GM21619 (cell line): Measurements from ENCODE around the gene OR5D14.

Source experiments
- ATAC-seq: cut with Tn5 transposase; IDR thresholded peaks from one replicate; pipeline ENCODE4 v1.9.1; 2021; ENCODE audit not compliant: unreplicated experiment

OR5D14 gene

DNA sequence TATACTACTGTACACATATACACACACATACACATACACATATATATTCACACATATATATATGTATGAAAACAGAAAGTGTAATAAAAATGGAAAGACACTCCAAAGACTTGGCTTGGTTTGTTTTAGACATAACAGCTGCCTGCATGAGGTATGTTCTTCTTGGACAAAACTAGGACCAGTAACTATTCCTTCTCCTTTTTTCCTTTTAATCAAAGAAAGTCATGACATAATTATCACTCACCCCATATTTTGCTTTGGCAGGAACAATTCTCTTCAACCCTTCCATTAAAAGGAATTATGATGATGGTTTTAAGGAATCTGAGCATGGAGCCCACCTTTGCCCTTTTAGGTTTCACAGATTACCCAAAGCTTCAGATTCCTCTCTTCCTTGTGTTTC is at the start of gene OR5D14:
Gene OR5D14, plus strand, starts transcription at position 301 of the 400 bp plus-strand sequence. Its CDS starts 0 bp downstream, at position 301.
- ATAC-seq, result no peak

DNA sequence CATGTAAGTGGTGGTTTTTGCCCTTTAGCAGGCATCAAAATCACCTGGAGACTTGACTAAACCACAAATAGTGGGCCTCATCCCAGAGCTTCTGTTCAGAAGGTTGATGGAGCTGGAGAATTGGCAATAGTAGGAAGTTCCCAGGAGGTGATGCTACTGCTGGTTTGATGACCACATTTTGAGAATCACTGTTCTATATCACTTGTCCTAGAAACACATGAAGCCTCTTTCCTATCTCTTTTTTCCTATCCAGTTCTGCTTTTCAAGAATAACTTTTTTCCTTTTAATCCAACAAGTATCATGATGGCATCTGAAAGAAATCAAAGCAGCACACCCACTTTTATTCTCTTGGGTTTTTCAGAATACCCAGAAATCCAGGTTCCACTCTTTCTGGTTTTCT is 22.2 kb upstream of the OR5D14 start, which contains the start of gene OR5D13:
Gene OR5D13, plus strand, starts transcription at position 301 of the 400 bp plus-strand sequence. Its CDS starts 0 bp downstream, at position 301.
- no peak for ATAC-seq

DNA sequence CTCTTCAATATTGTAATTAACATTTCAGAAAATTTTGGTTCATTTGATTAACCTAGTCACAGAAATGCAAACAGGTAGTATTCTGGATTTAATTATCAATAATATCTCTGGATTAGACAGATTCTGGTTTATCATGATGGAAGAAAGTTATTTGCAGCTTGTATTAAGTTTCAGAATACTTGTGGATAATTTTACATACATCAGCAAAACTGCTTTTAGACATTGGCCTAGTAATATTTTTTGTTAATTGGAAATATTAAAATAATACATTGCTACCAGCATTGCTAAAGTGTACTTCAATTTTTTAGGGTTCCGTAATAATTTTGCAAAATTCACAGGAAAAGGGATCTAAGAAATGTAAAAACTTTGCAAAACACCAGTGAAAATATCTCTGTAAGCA is 3.8 kb upstream of the OR5D14 start:
- ATAC-seq, result no peak

DNA sequence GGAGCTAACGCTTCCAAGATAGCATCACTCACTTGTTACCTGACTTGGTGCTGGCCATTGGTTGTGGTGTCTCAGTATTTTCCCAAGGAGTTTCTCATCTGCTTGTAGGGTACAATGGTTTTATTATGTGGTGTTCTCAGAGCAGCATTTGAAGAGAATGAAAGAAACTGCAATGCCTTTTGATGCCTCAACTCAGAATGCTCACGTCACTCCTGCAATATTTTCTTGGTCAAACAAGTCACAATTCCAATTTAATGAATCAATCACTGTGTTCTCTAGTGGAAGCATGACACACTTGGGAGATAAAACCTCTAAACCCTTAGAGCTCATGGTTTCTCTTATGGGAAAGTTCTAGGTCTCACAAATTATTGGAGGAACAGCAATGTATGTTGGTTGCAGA is 2.0 kb upstream of the OR5D14 start:
- no peak for ATAC-seq

DNA sequence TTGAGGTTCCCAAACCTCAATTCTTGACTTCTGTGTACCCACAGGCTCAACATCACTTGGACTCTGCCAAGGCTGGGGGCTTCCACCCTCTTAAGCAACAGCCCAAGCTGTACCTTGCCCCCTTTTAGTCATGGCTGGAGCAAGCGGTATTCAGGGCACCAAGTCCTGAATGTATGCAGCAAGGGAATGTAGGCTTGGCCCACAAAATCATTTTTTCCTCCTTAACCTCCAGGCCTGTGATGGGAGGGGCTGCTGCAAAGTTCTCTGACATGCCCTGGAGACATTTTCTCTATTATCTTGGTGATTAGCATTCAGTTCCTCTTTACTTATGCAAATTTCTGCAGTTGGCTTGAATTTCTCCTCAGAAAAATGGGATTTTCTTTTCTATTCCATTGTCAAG is 10.9 kb downstream of the OR5D14 start:
- ATAC-seq, result no peak

DNA sequence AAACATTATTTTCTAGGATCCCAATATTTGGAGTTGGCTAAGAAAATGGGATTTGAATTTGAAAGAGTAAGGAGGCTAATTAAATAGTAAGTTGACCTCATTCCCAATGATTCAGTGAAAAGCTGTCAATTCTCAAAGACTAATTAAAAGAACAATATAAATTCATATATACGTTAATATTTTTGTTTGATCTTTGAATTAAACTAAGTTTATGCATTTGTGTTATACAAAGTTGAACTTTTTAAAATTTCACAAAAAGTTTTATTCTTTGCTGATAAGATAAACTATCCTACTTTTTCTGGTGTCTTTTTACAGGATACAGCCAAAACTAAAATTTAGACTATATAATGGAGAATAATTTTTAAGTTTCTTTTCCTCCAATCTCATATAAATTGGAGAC is 15.7 kb downstream of the OR5D14 start, which contains the start of gene OR5L1:
Gene OR5L1, plus strand, starts transcription at position 301 of the 400 bp plus-strand sequence. CDS start 100 bp downstream, outside the sequence.
- no peak for ATAC-seq

DNA sequence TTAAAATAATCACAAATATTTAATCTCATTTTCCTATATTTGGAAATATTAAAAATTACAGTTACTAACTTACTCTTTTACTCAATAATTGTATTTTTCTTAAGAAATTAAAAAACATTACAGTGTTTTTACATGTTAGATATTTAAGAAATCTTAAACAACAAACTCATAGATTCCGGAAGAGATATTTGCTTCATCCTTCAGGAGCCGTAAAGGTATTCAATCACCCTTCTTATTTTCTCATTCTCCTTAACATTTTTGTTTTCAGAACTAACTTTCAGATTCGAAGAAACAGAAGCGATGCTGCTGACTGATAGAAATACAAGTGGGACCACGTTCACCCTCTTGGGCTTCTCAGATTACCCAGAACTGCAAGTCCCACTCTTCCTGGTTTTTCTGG is 24.0 kb downstream of the OR5D14 start, which contains the start of gene OR5D18:
Gene OR5D18, plus strand, starts transcription at position 301 of the 400 bp plus-strand sequence. Its CDS starts 0 bp downstream, at position 301.
- ATAC-seq, result no peak

DNA sequence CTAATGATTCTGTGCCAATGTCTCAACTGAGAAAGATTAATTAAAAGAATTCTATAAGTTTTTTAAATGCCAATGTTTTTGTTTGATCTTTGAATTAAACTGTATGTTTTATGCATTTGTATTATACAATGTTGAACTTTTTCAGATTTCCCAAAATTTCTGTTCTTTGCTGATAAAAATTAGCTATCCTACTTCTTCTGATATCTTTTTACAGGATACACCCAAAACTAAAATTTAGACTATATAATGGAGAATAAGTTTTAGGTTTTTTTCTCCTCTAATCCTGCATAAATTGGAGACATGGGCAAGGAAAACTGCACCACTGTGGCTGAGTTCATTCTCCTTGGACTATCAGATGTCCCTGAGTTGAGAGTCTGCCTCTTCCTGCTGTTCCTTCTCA is 31.6 kb downstream of the OR5D14 start, which contains the start of gene OR5L2:
Gene OR5L2, plus strand, starts transcription at position 301 of the 400 bp plus-strand sequence. Its CDS starts 0 bp downstream, at position 301.
- no peak for ATAC-seq

DNA sequence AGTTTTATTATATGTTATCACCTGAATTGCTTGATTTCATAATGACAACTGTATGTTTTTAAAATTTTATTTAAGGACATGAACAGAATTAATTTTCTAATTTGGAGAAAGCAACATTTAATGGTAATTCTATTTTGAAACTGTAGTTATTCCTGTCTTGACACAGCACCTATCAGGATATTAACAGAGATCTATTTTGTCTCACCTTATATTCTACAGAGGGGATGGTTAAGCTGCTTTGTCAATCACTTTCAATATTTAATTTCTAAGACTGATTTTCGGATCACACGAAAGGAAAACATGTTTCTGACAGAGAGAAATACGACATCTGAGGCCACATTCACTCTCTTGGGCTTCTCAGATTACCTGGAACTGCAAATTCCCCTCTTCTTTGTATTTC is 43.1 kb downstream of the OR5D14 start, which contains the start of gene OR5D16:
Gene OR5D16, plus strand, starts transcription at position 301 of the 400 bp plus-strand sequence. Its CDS starts 0 bp downstream, at position 301.
- ATAC-seq, result no peak
